A549 (cell line): Measurements from ENCODE around the gene IL17A.

Experiments used
- BHLHE40 ChIP-seq: IDR thresholded peaks from 2 replicates; pipeline ENCODE4 v1.6.1; 2012; ENCODE audit warnings: low read depth, low read length, inconsistent platforms
- CTCF ChIP-seq: fragments of >200 bp; sonication (Bioruptor Twin); formaldehyde crosslinking; IDR thresholded peaks from 3 replicates; pipeline ENCODE4 v1.5.1; 2016
- EP300 ChIP-seq, 2 experiments: fragments of >200 bp; sonication (Bioruptor Twin); formaldehyde crosslinking; IDR thresholded peaks; 2 replicates in 1 of 2; 3 replicates in 1 of 2; pipeline ENCODE4 v1.6.1; 2016 to 2017
- HMGXB4 ChIP-seq: fragments of 250-450 bp; sonication (Bioruptor Pico); IDR thresholded peaks from 2 replicates; pipeline ENCODE4 v1.5.0; 2021; ENCODE audit warnings: mild to moderate bottlenecking, moderate library complexity, borderline replicate concordance
- KDM1A ChIP-seq: fragments of 200-600 bp; sonication (generic); IDR thresholded peaks from 2 replicates; pipeline ENCODE4 v1.6.1; 2016; ENCODE audit warnings: low read depth, mild to moderate bottlenecking
- NR3C1 ChIP-seq: fragments of >200 bp; sonication (Bioruptor Twin); formaldehyde crosslinking; IDR thresholded peaks from 3 replicates; pipeline ENCODE4 v1.6.1; 2017
- PBX3 ChIP-seq: IDR thresholded peaks from 2 replicates; pipeline ENCODE4 v1.6.1; 2012
- POLR2A ChIP-seq: IDR thresholded peaks from 2 replicates; pipeline ENCODE4 v1.6.1; 2012; ENCODE audit warnings: mild to moderate bottlenecking, low read length
- REST ChIP-seq: fragments of 200-600 bp; sonication (generic); IDR thresholded peaks from 2 replicates; pipeline ENCODE4 v1.6.1; 2016; ENCODE audit warnings: antibody characterized with exemption, mild to moderate bottlenecking, moderate library complexity
- RFX5 ChIP-seq: fragments of 450-650 bp; IDR thresholded peaks from 2 replicates; pipeline ENCODE4 v1.7.1; 2014; ENCODE audit warnings: antibody characterized with exemption, mild to moderate bottlenecking, moderate library complexity
- RNF2 ChIP-seq: fragments of 200-600 bp; sonication (generic); IDR thresholded peaks from 2 replicates; pipeline ENCODE4 v1.6.1; 2016; ENCODE audit warnings: low read depth, mild to moderate bottlenecking, antibody characterized with exemption, moderate library complexity, borderline replicate concordance
- SMC3 ChIP-seq: fragments of >200 bp; sonication (Bioruptor Twin); formaldehyde crosslinking; IDR thresholded peaks from 3 replicates; pipeline ENCODE4 v1.6.1; 2018; ENCODE audit warnings: inconsistent platforms
- SREBF2 ChIP-seq: fragments of 450-650 bp; IDR thresholded peaks from 2 replicates; pipeline ENCODE4 v1.6.1; 2014; ENCODE audit warnings: mild to moderate bottlenecking, moderate library complexity

DNA sequence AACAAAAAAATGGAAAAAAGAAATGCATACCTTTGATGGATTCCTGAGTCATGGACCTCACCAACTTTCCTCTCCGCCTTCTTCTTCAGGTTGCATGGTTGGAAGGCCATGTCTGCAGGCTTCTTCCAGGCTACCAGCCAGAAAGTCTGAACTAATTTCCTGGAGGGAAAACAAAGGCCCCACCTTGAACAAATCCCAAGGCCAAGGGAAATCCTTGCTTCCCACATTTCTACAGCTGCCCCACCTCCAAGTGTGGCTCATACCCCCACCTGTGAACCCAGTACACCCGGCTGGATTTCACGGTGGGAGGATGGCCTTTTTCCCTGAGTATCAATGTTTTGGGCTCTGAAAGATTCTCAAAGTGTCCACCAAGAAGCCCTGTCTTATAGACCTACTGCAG lies 22.4 kb downstream of the IL17A start:
- no peak for TF ChIP-seq KDM1A
- no peak for TF ChIP-seq POLR2A
- no peak for TF ChIP-seq CTCF
- no peak for TF ChIP-seq BHLHE40
- no peak for TF ChIP-seq RNF2
- no peak for TF ChIP-seq RFX5
- no peak for TF ChIP-seq SREBF2
- no peak for TF ChIP-seq REST
- TF ChIP-seq HMGXB4 (CRISPR knock-in tag) = no peak
- no peak for TF ChIP-seq EP300 (IDR thresholded peaks at IDR 0.05)
- TF ChIP-seq NR3C1 = no peak
- no peak for TF ChIP-seq SMC3
- no peak for TF ChIP-seq PBX3
